HG03469 (cell line): ENCODE results near the gene TMPRSS6.

ENCODE experiments used
- ATAC-seq: cut with Tn5 transposase; IDR thresholded peaks from one replicate; pipeline ENCODE4 v1.9.1; 2021; ENCODE audit warnings: mild to moderate bottlenecking, moderate library complexity, moderate number of reproducible peaks; ENCODE audit not compliant: unreplicated experiment

The TMPRSS6 gene

GRCh38 chr22:37069719-37070118 is 39.8 kb downstream of the TMPRSS6 start:
- ATAC-seq = no peak

DNA sequence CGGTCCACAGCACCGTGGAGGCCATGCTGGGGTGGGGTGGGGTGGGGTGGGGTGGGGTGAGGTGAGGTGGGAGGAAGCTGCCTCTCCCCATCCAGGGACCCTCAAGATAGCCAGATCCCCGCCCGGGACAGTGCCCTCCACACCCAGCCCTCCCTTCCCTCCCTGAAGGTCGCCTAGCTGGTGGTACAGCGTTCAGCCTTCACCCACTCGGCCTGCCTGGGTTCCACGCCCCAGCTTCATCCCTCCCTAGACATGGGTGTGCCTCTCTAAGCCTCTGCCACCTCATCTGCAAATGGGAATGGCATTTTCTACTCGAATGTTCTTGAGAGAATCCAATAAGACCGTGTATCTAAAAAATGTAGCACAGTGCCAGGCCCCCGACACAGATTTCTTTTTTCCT is 40.2 kb downstream of the TMPRSS6 start:
- ATAC-seq = no peak

- no peak for ATAC-seq
Observed at GRCh38 chr22:37068859-37069258, 40.7 kb downstream of the TMPRSS6 start.

DNA sequence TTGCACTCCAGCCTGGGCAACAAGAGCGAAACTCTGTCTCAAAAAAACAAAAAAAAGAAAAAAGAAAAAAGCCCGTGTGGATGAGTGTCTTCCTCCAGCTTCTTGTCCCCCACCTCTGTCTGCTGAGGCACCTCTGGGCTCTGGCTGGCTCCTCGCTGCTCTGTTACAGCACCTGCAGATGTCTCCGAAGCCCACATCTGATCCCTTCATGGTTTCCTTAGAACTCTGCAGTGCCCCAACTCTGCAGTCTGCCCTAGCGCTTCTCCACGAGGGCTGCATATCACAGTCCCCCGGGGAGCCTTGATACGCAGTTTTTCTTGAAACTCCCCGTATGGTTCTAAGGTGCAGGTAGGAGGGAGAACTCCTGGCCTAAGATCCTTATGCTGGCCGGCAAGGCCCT is 42.1 kb downstream of the TMPRSS6 start:
- ATAC-seq = no peak

- no peak for ATAC-seq
Observed at GRCh38 chr22:37065961-37066360, 43.6 kb downstream of the TMPRSS6 start.

GRCh38 chr22:37065180-37065579 is 44.3 kb downstream of the TMPRSS6 start:
- no peak for ATAC-seq

DNA sequence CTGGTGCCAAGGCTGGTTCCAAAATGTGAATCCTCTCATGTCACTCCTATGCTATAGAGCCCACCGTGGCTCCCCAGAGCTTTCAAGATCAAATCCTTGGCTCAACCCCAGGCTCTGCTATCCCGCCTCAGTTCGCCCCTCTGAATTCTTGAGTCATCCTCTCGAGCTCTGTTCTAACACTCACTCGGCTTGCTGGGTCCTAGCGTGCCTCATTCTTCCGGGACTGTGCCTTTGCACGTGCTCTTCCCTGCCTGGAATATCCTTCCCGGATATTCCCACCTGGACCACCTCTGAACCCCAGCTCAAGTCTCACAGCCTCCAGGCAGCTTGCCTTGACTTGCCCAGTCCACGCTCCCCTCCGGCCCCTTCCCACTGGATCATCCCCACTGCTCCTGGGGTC is 45.0 kb downstream of the TMPRSS6 start:
- no peak for ATAC-seq

- no peak for ATAC-seq
Observed at GRCh38 chr22:37063431-37064420, 45.8 kb downstream of the TMPRSS6 start.

GRCh38 chr22:37062702-37063381 is 46.7 kb downstream of the TMPRSS6 start:
- no peak for ATAC-seq

DNA sequence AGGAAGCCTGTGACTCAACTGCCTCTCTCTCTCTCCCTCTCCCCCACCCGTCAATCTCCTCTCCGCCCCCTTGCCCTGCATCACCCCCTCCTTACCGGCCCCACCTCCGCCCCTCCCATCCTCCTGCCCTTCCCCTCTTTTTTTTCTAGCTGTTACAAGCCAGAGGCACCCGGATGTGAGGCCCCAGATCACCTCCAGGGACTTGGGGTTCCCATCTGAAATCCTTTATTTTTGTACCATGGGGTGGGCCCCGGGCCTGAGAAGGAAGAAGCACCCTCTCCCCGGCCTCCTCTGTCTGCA is 47.2 kb downstream of the TMPRSS6 start:
- no peak for ATAC-seq

GRCh38 chr22:37061611-37062375 is 47.7 kb downstream of the TMPRSS6 start:
- no peak for ATAC-seq

DNA sequence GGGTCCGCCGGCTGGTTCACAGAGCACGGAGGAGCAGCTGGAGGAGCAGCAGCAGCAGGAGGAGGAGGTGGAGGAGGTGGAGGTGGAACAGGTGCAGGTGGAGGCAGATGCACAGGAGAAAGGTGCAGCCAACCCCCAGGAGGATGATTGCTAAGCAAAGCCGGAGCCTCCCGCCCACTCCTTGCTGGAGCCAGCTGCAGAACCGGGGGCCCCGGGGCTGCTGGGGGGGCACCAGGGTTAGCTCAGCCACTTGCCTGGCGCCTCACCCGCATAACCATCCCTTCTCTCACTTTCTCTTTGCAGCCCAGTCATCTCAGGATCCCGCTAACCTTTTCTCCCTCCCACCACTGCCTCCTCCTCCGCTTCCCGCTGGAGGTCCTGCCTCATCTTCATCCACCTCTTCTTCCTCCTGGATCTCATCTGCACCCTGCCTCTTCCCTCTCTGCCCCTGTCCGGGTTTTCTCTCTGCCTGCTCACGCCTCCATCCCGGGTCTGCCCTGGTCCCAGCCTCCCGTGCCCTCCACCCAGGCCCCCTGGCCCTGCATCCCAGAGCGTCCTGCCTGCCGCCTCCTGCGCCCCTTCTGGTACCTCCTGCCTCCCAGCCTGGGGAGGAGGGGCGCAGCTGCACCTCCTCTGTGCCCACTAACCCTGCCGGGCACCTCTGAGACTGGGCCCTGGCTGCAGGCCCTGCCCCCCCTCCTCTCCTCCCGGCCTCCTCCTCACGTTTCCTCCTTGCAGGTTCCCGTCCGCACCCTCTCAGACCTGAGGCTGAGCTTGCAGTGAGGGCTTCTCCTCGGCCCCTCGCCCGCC is 48.5 kb downstream of the TMPRSS6 start:
- no peak for ATAC-seq

GRCh38 chr22:37059876-37060449 is 49.5 kb downstream of the TMPRSS6 start:
- ATAC-seq = no peak

- ATAC-seq = no peak
Observed at GRCh38 chr22:37058917-37059701, 50.4 kb downstream of the TMPRSS6 start.

- no peak for ATAC-seq
Observed at GRCh38 chr22:37057796-37058510, 51.6 kb downstream of the TMPRSS6 start.

DNA sequence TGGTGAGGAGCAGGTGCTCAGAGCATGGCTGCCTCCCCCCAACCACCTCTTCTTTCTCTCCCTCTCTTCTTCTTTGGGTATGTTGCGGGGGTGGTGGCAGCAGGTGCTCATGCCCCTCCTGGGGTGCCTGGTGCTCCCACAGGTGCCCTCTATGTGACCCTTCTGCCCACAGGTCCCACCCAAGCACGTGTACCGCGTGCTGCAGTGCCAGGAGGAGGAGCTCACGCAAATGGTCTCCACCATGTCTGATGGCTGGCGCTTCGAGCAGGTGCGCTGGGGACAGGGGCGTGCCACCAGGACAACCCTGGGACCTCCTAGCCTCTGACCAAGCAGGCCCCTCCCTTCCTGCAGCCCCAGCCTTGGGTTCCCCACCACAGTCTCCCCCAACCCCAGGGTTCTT is 52.3 kb downstream of the TMPRSS6 start:
- no peak for ATAC-seq

GRCh38 chr22:37056246-37056645 is 53.3 kb downstream of the TMPRSS6 start:
- ATAC-seq = no peak

DNA sequence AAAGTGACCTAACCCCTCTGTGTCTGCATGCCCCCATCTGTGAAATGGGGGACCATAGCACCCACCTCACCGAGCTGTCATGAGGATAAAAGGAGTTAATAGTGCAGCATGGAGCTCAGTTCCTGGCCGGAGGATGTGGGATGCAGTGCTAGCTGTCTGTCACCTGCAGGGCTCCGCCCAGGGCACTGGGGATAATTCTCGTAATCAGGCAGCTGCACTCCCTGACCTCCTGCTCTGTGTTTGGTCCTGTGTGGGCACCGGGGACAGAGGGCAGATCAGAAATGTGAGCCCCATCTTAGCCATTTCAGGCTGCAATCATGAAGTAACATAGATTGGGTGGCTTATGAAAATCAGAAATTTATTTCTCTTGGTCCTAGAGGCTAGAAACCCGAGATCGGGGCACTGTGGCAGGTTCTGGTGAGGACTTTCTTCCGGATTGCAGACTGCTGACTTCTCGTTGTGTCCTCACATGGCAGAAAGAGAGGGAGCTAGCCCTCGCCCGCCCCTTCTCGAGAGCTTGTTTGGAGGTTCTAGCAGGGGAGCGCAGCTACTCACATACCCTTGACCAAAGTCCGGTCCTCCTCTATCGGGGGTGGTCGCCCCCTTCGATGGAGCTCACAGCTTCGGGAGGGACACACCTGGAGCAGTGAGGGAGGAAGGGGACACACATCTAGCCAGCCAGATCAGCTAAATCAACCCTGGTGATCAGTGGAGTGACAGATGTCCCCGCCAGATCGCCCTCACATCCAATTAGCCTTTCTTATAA is 54.7 kb downstream of the TMPRSS6 start:
- no peak for ATAC-seq
